ENCODE data around the gene MACROD2. TPM values are rescaled to one million over a fixed set of nuclear protein-coding genes. Genes with fewer than 3 reads are reported as not detected.

The MACROD2 gene
- total and polyA plus RNA-seq, 2 of the 4 experiments (the other 2 are of a cell fraction), result not detected

DNA sequence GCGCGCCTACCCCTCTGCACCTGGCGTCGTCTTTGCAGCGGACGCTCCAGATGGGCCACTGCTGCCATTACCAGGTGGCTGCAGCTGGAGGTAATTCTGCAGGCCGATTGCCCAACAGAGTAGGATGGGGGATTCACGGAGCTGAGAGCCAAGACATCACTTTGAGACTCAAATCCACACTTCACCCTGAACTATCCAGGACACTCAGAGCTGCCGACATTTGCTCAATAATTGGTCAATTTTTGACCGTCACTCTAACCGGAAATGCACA lies 1037.0 kb downstream of the MACROD2 start:
- no peak for ATAC-seq (ENCODE audit: low read depth)
- Histone ChIP-seq H2BK15ac (ENCODE audit: low read depth, low read length) (no peak overlapping the region), H2AK5ac (ENCODE audit: low read depth, low read length) (no peak overlapping the region), H3K18ac (ENCODE audit: low read depth, low read length) (no peak overlapping the region), H2AK9ac (replicated peaks; ENCODE audit: low read depth, low read length, poor library complexity) (no peak overlapping the region), H3K23ac (ENCODE audit: low read depth, low read length) (no peak overlapping the region), H3K9ac (ENCODE audit: low read depth, low read length) (no peak overlapping the region), H2BK20ac (ENCODE audit: low read depth, low read length) (no peak overlapping the region), H4K5ac (ENCODE audit: low read depth, low read length) (no peak overlapping the region), H4K91ac (ENCODE audit: insufficient read depth, low read depth, low read length) (no peak overlapping the region), H2BK120ac (ENCODE audit: low read depth, low read length) (no peak overlapping the region), H4K8ac (ENCODE audit: low read depth in 2 of 2, low read length in 2 of 2) (no peak overlapping the region), H3K36me3 (ENCODE audit: control insufficient read depth, insufficient read depth, low read length) (no peaks in the 10 kb centered on the region), H3K79me1 (ENCODE audit: low read depth in 1 of 2, low read length in 2 of 2) (no peaks in the 10 kb centered on the region), H2BK5ac (ENCODE audit: low read depth, low read length, poor library complexity, severe bottlenecking) (no peak overlapping the region), H4K20me1 (ENCODE audit: insufficient read depth, low read length) (no peaks in the 10 kb centered on the region), H3K4me1 (ENCODE audit: control insufficient read depth, insufficient read depth, low read length) (no peaks in the 10 kb centered on the region), H3K9me1 (ENCODE audit: insufficient read depth, low read length) (no peaks in the 10 kb centered on the region), H3K4ac (ENCODE audit: low read depth, low read length) (no peak overlapping the region), H3K9me3 (ENCODE audit: control insufficient read depth, insufficient read depth, low read length) (peaks cover 18% of the 10 kb centered on the region), H3K14ac (replicated peaks; ENCODE audit: low read depth, low read length) (no peak overlapping the region), H3K4me3 (ENCODE audit: insufficient read depth, low read depth, low read length) (no peak overlapping the region), H3K4me2 (ENCODE audit: low read depth, low read length) (no peak overlapping the region), H2AFZ (replicated peaks; ENCODE audit: low read length, poor library complexity) (no peak overlapping the region), H3K56ac (ENCODE audit: extremely low read depth, insufficient read depth, low read length) (no peak overlapping the region), H3K27me3 (ENCODE audit: control insufficient read depth, insufficient read depth, low read length) (no peaks in the 10 kb centered on the region), H3K27ac (ENCODE audit: insufficient read depth, low read length) (no peak overlapping the region)
- ChIA-PET POLR2A (ENCODE audit: unreplicated experiment) (no interaction called here), CTCF (no interaction called here)
- dilution Hi-C loops (cut with HindIII; ENCODE audit: low sequenced_read_pairs, unreplicated experiment), result no loop called here
- BruUV-seq (replicated peaks), result no TSS peak
- in situ Hi-C loops (cut with MboI; ENCODE audit: low sequenced_read_pairs), result no loop called here
- intact Hi-C loops (cut with micrococcal nuclease), result no loop called here
- WGBS, 2 experiments (ENCODE audit: extremely low coverage in 2 of 2, insufficient read length in 1 of 2), result 77% methylated on average over 2 of the region's 11 CpGs; no CpG with 5 or more reads in 1 of the 2 experiments
- TF ChIP-seq, protein P1, sequence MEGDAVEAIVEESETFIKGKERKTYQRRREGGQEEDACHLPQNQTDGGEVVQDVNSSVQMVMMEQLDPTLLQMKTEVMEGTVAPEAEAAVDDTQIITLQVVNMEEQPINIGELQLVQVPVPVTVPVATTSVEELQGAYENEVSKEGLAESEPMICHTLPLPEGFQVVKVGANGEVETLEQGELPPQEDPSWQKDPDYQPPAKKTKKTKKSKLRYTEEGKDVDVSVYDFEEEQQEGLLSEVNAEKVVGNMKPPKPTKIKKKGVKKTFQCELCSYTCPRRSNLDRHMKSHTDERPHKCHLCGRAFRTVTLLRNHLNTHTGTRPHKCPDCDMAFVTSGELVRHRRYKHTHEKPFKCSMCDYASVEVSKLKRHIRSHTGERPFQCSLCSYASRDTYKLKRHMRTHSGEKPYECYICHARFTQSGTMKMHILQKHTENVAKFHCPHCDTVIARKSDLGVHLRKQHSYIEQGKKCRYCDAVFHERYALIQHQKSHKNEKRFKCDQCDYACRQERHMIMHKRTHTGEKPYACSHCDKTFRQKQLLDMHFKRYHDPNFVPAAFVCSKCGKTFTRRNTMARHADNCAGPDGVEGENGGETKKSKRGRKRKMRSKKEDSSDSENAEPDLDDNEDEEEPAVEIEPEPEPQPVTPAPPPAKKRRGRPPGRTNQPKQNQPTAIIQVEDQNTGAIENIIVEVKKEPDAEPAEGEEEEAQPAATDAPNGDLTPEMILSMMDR (conservative IDR thresholded peaks at IDR 0.05; ENCODE audit: low read depth, low read length), result no peak
- TF ChIP-seq SMC3 (IDR thresholded peaks at IDR 0.05; ENCODE audit: low read depth, low read length) (no peak), MAZ (IDR thresholded peaks at IDR 0.05; ENCODE audit: borderline replicate concordance, low read depth, low read length) (no peak), CEBPB (IDR thresholded peaks at IDR 0.05; ENCODE audit: low read depth, low read length) (no peak), RAD21 (IDR thresholded peaks at IDR 0.05; ENCODE audit: low read length) (no peak)
- DNase-seq, result no peak

Measured in IMR-90 (cell line).